ENCODE data around the gene HIKESHI. TPM values are rescaled to one million over a fixed set of nuclear protein-coding genes. Genes with fewer than 3 reads are reported as not detected.

The HIKESHI gene
- total RNA-seq, 1 experiment from 2014 or later, result 13.1 TPM

DNA sequence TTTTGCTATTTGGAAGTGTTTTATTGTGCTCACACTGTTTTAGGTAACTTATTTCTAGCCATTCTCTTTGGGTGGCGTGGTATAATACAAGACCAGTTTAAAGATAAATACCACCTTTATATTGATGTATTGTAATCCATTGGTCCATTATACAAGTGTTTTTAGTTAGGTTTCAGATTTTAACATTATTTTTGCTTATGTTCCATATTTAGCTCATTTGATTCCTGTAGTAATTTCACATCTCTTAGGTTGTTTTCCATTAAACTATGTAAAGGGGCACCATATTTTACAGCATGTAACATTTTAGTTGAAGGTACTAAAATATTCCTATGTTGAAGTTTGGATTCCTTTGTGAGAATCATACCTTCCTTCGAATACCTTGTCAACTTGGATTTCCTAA lies 37.4 kb upstream of the HIKESHI start:
- BruUV-seq (replicated peaks), result no TSS peak
- H3K36me3 ChIP-seq (ENCODE audit: low read depth, low read length), result peaks cover 19% of the 10 kb centered on the region
- H3K4me2 ChIP-seq (ENCODE audit: low read length), result no peak overlapping the region
- no peaks in the 10 kb centered on the region for H3K27me3 ChIP-seq (ENCODE audit: low read length)
- H3K9ac ChIP-seq (ENCODE audit: low read length), result no peak overlapping the region
- CTCF ChIA-PET, result no interaction called here
- TF ChIP-seq, protein P1, sequence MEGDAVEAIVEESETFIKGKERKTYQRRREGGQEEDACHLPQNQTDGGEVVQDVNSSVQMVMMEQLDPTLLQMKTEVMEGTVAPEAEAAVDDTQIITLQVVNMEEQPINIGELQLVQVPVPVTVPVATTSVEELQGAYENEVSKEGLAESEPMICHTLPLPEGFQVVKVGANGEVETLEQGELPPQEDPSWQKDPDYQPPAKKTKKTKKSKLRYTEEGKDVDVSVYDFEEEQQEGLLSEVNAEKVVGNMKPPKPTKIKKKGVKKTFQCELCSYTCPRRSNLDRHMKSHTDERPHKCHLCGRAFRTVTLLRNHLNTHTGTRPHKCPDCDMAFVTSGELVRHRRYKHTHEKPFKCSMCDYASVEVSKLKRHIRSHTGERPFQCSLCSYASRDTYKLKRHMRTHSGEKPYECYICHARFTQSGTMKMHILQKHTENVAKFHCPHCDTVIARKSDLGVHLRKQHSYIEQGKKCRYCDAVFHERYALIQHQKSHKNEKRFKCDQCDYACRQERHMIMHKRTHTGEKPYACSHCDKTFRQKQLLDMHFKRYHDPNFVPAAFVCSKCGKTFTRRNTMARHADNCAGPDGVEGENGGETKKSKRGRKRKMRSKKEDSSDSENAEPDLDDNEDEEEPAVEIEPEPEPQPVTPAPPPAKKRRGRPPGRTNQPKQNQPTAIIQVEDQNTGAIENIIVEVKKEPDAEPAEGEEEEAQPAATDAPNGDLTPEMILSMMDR (conservative IDR thresholded peaks at IDR 0.05; ENCODE audit: low read depth, low read length), result no peak
- TF ChIP-seq EZH2 (IDR thresholded peaks at IDR 0.05; ENCODE audit: low read length, unreplicated experiment) (no peak), EZH2phosphoT487 (IDR thresholded peaks at IDR 0.05; ENCODE audit: borderline replicate concordance, low read length) (no peak)
- no peaks in the 10 kb centered on the region for H3K4me1 ChIP-seq (ENCODE audit: insufficient read depth, low read length)
- no peaks in the 10 kb centered on the region for H3F3A ChIP-seq (ENCODE audit: low read length, unreplicated experiment)
- H2AFZ ChIP-seq (ENCODE audit: low read length), result no peak overlapping the region
- POLR2A ChIA-PET (ENCODE audit: unreplicated experiment), result no interaction called here
- peaks cover under 1% of the 10 kb centered on the region; the same call in 1 of the 2 replicates for H3K79me2 ChIP-seq (ENCODE audit: low read length)
- no peaks in the 10 kb centered on the region for H3K9me2 ChIP-seq (replicated peaks; ENCODE audit: low read length)
- H3K4me3 ChIP-seq (ENCODE audit: low read length), result no peak overlapping the region
- no peaks in the 10 kb centered on the region for H3K9me3 ChIP-seq (ENCODE audit: low read length)
- H3K27ac ChIP-seq (ENCODE audit: low read length), result no peak overlapping the region
- intact Hi-C loops (cut with micrococcal nuclease), result no loop called here
- DNase-seq (no peak), ATAC-seq (no peak)
- H4K20me1 ChIP-seq (ENCODE audit: low read length), result no peaks in the 10 kb centered on the region

DNA sequence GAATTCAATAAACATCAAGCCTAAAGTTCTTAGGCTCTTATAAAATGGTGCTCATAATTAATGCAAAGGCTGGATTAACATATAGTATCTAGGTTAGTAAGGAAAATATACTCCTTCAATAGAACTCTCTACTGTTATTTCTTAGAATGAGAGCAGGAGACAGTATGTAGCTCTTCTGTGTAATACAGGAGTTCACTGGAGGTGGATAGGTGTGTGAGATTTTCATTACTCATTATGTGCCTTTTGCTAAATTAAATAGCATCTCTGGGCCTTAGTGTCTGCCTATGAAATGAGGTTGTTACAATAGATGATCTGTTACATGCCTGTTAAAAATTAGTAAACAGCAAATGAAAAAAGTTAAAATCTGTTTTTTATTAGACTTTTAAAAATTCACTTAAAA lies 36.8 kb upstream of the HIKESHI start:
- ChIA-PET CTCF (interaction anchor here (0.5 kb wide), 1 partner anchor 411 kb away, joined by 6 read pairs; no protein-coding TSS in a partner anchor), POLR2A (ENCODE audit: unreplicated experiment) (no interaction called here)
- H3F3A ChIP-seq (ENCODE audit: low read length, unreplicated experiment), result no peaks in the 10 kb centered on the region
- H3K9me2 ChIP-seq (replicated peaks; ENCODE audit: low read length), result no peaks in the 10 kb centered on the region
- no peak overlapping the region for H3K4me2 ChIP-seq (ENCODE audit: low read length)
- no peak overlapping the region for H3K27ac ChIP-seq (ENCODE audit: low read length)
- no peaks in the 10 kb centered on the region for H3K9me3 ChIP-seq (ENCODE audit: low read length)
- ATAC-seq (no peak), DNase-seq (no peak)
- H3K36me3 ChIP-seq (ENCODE audit: low read depth, low read length), result peaks cover 15% of the 10 kb centered on the region
- no peak overlapping the region for H3K9ac ChIP-seq (ENCODE audit: low read length)
- no peak overlapping the region for H2AFZ ChIP-seq (ENCODE audit: low read length)
- H3K27me3 ChIP-seq (ENCODE audit: low read length), result no peaks in the 10 kb centered on the region
- TF ChIP-seq EZH2phosphoT487 (IDR thresholded peaks at IDR 0.05; ENCODE audit: borderline replicate concordance, low read length) (no peak), EZH2 (IDR thresholded peaks at IDR 0.05; ENCODE audit: low read length, unreplicated experiment) (no peak)
- TF ChIP-seq, protein P1 (conservative IDR thresholded peaks at IDR 0.05; ENCODE audit: low read depth, low read length), result no peak
- peaks cover 6% of the 10 kb centered on the region; the same call in 1 of the 2 replicates for H3K79me2 ChIP-seq (ENCODE audit: low read length)
- BruUV-seq (replicated peaks), result no TSS peak
- no peaks in the 10 kb centered on the region for H3K4me1 ChIP-seq (ENCODE audit: insufficient read depth, low read length)
- intact Hi-C loops (cut with micrococcal nuclease), result no loop called here
- no peaks in the 10 kb centered on the region for H4K20me1 ChIP-seq (ENCODE audit: low read length)
- H3K4me3 ChIP-seq (ENCODE audit: low read length), result no peak overlapping the region

DNA sequence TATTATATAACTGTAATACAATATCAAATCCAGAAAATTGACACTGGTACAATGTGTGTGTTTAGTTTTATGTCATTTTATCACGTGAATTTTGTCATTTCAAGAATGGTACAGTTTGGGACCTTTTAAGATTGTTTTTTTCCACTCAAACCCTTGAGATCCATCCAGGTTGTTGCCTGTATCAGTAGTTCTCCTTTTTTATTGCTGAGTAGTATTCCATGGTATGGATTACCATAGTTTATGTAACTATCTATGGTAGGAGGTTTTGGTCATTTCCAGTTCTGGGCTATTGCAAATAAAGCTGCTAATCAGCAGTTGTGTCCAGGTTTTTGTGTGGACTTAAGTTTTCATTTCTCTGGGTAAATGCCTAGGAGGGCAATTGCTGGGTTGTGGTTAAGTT lies 32.4 kb upstream of the HIKESHI start:
- intact Hi-C loops (cut with micrococcal nuclease), result no loop called here
- Histone ChIP-seq H3F3A (ENCODE audit: low read length, unreplicated experiment) (no peaks in the 10 kb centered on the region), H3K27me3 (ENCODE audit: low read length) (no peaks in the 10 kb centered on the region), H3K4me1 (ENCODE audit: insufficient read depth, low read length) (no peaks in the 10 kb centered on the region), H3K4me2 (ENCODE audit: low read length) (no peak overlapping the region), H4K20me1 (ENCODE audit: low read length) (no peaks in the 10 kb centered on the region), H3K9me3 (ENCODE audit: low read length) (no peaks in the 10 kb centered on the region), H2AFZ (ENCODE audit: low read length) (no peak overlapping the region), H3K9me2 (replicated peaks; ENCODE audit: low read length) (no peaks in the 10 kb centered on the region), H3K79me2 (ENCODE audit: low read length) (peaks cover 31% of the 10 kb centered on the region), H3K36me3 (ENCODE audit: low read depth, low read length) (peaks cover 18% of the 10 kb centered on the region), H3K4me3 (ENCODE audit: low read length) (no peak overlapping the region), H3K9ac (ENCODE audit: low read length) (no peak overlapping the region), H3K27ac (ENCODE audit: low read length) (no peak overlapping the region)
- TF ChIP-seq EZH2phosphoT487 (IDR thresholded peaks at IDR 0.05; ENCODE audit: borderline replicate concordance, low read length) (no peak), EZH2 (IDR thresholded peaks at IDR 0.05; ENCODE audit: low read length, unreplicated experiment) (no peak)
- TF ChIP-seq, protein P1 (conservative IDR thresholded peaks at IDR 0.05; ENCODE audit: low read depth, low read length), result no peak
- CTCF ChIA-PET, result no interaction called here
- no TSS peak for BruUV-seq (replicated peaks)
- ATAC-seq (no peak), DNase-seq (no peak)
- POLR2A ChIA-PET (ENCODE audit: unreplicated experiment), result no interaction called here
